AG09309 (cell line): Measurements from ENCODE around the gene MLPH.
"Not testable (repeated sequence)": the region's sequence is repeated elsewhere in the genome, so short reads cannot be mapped to it uniquely, and the experiment has no call there.

Experiments used
- DNase-seq: peaks from one replicate; pipeline ENCODE4 v3.0.0-alpha.2; 2010; ENCODE audit warnings: low read depth
- H3K4me3 ChIP-seq: 2 replicates; pipeline ENCODE4 v1.5.1; 2011; ENCODE audit warnings: mild to moderate bottlenecking, low read depth, low read length, moderate library complexity; ENCODE audit not compliant: control insufficient read depth
- TF ChIP-seq, protein P1 (sequence below): IDR thresholded peaks from 2 replicates; pipeline ENCODE4 v1.5.1; 2011; ENCODE audit warnings: mild to moderate bottlenecking, low read depth, low read length, inconsistent platforms; ENCODE audit not compliant: insufficient read depth, control insufficient read depth; ENCODE audit errors: missing control alignments

The MLPH gene

DNA sequence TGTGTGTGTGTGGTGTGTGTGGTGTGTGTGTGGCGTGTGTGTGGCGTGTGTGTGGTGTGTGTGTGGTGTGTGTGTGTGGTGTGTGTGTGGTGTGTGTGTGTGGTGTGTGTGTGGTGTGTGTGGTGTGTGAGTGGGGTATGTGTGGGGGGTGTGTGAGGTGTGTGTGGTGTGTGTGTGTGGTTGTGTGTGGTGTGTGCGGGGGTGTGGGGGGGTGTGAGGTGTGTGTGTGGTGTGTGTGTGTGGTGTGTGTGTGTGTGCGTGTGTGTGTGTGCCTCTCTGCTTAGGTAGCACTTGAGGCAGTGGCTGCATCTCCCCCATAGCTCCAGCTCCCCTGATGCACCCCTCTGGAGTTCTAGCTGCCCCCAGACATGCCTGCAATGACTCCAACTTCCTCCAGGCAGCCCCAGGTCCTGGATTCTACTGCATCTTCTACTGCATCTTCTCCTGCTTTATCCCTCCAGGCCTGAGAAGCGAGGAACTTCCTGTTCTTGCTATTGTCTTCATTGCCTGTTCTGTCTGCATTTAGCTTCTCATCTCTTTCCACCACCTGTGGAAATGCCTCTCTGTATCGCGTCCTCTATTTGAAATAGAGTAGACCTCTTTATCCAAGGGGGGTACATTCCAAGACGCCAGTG lies 22.2 kb upstream of the MLPH start:
- TF ChIP-seq, protein P1, sequence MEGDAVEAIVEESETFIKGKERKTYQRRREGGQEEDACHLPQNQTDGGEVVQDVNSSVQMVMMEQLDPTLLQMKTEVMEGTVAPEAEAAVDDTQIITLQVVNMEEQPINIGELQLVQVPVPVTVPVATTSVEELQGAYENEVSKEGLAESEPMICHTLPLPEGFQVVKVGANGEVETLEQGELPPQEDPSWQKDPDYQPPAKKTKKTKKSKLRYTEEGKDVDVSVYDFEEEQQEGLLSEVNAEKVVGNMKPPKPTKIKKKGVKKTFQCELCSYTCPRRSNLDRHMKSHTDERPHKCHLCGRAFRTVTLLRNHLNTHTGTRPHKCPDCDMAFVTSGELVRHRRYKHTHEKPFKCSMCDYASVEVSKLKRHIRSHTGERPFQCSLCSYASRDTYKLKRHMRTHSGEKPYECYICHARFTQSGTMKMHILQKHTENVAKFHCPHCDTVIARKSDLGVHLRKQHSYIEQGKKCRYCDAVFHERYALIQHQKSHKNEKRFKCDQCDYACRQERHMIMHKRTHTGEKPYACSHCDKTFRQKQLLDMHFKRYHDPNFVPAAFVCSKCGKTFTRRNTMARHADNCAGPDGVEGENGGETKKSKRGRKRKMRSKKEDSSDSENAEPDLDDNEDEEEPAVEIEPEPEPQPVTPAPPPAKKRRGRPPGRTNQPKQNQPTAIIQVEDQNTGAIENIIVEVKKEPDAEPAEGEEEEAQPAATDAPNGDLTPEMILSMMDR, result no peak
- no peak overlapping the region for H3K4me3 ChIP-seq
- no peak for DNase-seq

DNA sequence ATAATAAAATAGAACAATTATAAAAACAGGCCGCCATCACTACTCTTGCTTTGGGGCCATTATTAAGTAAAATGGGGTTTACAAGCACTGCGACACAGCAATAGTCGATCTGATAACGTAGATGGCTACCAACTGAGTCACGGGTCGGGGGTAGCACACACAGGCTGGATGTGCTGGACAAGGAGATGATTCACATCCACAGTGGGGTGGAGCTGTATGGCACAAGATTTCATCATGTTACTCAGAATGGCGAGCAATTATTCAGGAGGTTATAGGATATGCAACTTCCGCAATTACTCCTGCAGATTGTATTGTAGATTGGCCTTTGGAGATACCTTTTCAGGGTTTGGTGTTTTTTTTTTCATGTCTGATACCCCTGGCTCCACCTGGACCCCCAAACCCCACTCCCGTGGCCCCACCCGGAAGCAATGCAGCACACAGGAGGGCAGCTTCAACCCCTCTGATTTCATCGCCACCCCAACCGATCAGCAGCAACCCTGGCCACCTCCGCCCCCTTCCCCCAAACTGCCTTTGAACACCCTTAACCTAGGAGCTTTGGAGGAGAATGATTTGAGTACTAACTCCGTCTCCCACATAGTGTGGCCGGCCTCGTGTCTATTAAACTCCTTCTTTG lies 21.4 kb upstream of the MLPH start:
- TF ChIP-seq, protein P1, result no peak
- DNase-seq, result peak; percentile 95
- no peak overlapping the region for H3K4me3 ChIP-seq

DNA sequence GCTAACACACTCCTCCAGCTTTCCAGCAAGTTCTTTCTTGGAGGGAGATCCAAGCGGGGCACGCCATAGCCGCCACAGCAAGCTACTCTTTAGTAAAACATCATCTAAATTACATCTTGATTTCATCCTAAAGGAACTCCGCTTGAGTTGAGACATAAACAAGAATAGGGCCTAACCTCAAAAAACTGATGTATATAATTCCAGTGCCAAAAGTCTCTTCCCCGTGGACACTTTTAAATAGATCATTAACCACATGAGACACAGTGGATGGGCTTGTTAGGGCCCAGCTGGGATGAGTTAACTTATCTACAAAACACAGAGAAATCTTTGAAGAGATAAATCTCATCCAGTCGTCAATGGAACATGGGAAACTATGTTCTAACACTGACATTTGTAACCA lies 20.8 kb upstream of the MLPH start:
- H3K4me3 ChIP-seq, result no peak overlapping the region
- no peak for DNase-seq
- TF ChIP-seq, protein P1, result no peak

DNA sequence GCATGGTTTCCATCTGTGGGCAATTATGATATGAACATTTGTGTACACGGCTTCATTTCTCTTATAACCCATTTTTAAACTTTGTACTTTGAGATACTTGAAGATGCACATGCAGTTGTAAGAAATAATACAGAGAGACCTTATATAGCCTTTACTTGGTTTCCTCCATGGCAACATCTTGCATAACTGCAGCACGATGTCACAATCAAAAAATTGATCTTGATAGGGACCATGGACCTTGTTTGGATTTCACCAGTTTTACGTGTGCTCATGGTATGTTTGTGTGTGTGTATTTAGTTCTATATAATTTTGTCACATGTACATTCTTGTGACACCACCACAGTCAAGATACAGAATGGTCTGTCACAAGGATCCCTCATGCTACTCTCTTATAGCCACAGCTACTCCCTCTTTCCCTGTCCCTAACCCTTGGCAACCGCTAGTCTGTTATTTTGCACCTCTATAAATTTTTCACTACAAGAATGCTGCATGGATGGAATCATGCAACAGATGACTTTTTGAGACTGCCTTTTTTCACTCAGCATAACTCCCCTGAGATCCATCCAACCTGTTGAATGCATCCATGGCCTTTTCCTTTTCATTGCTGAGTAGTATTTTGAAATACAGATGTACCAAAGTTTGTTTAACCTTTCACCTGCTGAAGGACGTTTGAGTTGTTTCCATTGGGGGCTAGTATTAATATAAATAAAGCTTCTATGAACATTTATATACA lies 19.4 kb upstream of the MLPH start:
- TF ChIP-seq, protein P1, result no peak
- no peak for DNase-seq

DNA sequence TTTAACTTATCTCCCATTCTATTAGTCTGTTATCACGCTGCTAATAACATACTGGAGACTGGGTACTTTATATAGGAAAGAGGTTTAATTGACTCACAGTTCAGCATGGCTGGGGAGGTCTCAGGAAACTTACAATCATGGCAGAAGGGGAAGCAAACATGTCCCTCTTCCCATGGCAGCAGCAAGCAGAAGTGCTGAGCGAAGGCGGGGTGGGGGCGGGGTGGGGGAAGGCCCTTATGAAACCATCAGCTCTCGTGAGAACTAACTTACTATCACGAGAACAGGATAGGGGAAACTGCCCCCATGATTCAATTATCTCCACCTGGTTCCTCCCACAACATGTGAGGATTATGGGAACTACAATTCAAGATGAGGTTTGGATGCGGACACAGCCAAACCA lies 17.6 kb upstream of the MLPH start:
- DNase-seq, H3K4me3 ChIP-seq: not testable (repeated sequence)

More for the DNA sequence above, 19.4 kb upstream of the MLPH start:
- H3K4me3 ChIP-seq, result no peak overlapping the region

DNA sequence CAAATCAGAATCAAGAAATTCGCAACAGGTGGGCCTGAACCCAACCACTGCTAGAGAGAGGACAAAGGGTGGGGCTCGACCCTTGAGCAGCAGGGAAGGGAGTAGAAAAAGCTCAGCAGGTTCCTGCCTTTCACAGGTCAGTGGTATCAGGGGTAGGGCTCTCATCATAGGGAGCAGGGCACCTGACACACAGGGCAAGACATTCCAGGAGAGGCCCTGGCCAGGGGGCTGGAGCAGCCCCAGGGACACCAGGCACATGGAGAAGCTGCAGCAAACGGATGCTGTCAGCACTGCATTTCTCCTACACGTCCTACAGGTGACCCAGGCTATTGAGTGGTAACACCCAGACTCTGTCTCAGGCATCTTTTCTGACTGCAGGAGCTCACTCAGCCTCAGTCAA lies 17.2 kb upstream of the MLPH start:
- TF ChIP-seq, protein P1, result no peak
- H3K4me3 ChIP-seq, result no peak overlapping the region
- no peak for DNase-seq

DNA sequence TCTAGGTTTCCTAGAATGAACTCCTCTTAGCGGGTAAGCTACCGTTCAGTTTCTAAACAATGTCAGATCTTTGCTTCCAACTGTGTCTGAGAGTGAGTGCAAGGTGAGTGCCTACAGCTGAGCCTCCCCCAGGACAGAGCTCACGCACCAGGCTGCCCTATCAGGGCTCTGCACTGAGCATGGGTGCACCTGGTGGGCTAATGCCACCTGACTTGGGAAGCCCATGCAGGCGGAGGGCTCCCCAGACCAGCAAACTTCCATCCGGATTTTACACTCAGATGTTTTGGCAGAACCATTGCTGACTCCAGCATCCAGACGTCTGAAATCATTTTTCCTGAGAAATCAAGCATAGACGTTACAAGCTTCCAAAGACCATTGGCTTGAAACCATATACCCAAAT lies 16.1 kb upstream of the MLPH start:
- no peak for DNase-seq
- H3K4me3 ChIP-seq, result no peak overlapping the region
- TF ChIP-seq, protein P1, result no peak
